HFF-Myc (cell line): ENCODE results near the gene OPCML.

Experiments
- DNase-seq: peaks from one replicate; pipeline ENCODE4 v3.0.0-alpha.2; 2011; ENCODE audit warnings: low read depth; ENCODE audit errors: extremely low read depth
- H3K4me3 ChIP-seq: replicated peaks from 2 replicates; pipeline ENCODE4 v1.5.1; 2011; ENCODE audit warnings: low read depth, mild to moderate bottlenecking, control low read depth, low read length
- TF ChIP-seq, protein P1 (sequence below): IDR thresholded peaks from 2 replicates; pipeline ENCODE4 v1.5.1; 2012; ENCODE audit warnings: mild to moderate bottlenecking, low read depth, low read length, control low read depth; ENCODE audit errors: missing control alignments

The OPCML gene

GRCh38 chr11:132655187-132655855 is 877.0 kb downstream of the OPCML start:
- H3K4me3 ChIP-seq, result no peak overlapping the region
- TF ChIP-seq, protein P1, sequence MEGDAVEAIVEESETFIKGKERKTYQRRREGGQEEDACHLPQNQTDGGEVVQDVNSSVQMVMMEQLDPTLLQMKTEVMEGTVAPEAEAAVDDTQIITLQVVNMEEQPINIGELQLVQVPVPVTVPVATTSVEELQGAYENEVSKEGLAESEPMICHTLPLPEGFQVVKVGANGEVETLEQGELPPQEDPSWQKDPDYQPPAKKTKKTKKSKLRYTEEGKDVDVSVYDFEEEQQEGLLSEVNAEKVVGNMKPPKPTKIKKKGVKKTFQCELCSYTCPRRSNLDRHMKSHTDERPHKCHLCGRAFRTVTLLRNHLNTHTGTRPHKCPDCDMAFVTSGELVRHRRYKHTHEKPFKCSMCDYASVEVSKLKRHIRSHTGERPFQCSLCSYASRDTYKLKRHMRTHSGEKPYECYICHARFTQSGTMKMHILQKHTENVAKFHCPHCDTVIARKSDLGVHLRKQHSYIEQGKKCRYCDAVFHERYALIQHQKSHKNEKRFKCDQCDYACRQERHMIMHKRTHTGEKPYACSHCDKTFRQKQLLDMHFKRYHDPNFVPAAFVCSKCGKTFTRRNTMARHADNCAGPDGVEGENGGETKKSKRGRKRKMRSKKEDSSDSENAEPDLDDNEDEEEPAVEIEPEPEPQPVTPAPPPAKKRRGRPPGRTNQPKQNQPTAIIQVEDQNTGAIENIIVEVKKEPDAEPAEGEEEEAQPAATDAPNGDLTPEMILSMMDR, result no peak
- DNase-seq, result no peak

GRCh38 chr11:132653237-132653636 is 879.1 kb downstream of the OPCML start:
- no peak overlapping the region for H3K4me3 ChIP-seq
- DNase-seq, result no peak
- TF ChIP-seq, protein P1, result no peak

DNA sequence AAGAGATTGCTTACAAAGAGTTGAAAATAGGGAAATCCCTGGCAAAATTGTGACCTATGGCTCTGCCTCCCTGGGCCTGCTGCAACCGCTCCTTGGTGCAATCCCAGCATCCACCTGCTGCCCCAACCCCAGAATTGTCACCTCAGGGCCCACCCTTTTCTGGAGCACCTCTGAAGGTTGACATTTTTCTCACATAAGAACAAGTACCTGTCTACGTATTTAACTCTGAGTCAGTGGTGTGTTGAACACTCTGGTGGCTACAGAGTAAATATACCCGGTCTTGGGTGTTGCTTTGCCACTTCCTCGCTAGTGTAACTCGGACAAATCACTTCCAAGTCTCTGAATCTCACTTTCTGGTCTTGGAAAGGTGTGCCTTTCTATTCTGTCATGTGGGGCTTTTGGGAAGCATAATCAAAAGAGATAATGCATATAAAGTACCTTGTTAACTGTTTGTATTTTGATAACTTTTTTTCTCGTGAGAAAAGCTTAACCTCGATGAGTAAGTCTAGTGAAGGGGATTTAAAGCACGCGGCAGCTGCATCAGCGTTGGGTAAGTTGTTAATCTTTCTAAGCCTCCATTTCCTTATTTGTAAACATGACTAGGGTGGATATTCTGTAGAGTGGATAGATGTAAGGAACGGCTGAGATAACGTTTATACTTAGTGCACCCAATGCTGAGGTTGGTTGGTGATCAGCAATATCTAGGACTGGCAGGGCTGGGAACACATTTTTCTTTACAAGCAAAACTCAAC is 881.2 kb downstream of the OPCML start:
- TF ChIP-seq, protein P1, result no peak
- DNase-seq, result no peak
- no peak overlapping the region for H3K4me3 ChIP-seq

DNA sequence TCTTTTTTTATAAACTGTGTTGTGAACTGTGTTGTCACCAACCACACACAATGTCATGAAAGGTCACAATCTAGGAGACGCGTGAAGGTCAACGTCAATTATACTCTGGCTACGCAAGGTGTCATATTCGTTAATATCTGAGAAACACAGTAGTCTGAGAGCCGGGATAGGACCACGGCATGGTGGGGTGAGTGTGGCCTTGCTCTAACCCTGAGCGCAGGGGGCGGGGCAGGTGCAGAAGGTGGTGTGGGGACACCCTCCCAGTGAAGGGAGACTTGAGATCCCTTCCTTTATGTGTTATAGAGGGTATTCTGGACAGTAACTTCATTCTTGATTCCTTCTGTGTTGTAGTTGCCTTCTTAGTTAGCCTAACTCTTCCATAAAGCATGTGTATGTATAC is 883.0 kb downstream of the OPCML start:
- no peak overlapping the region for H3K4me3 ChIP-seq
- DNase-seq, result no peak
- TF ChIP-seq, protein P1, result no peak

- no peak overlapping the region for H3K4me3 ChIP-seq
- TF ChIP-seq, protein P1, result no peak
- no peak for DNase-seq
Observed at GRCh38 chr11:132648851-132649250, 883.5 kb downstream of the OPCML start.

DNA sequence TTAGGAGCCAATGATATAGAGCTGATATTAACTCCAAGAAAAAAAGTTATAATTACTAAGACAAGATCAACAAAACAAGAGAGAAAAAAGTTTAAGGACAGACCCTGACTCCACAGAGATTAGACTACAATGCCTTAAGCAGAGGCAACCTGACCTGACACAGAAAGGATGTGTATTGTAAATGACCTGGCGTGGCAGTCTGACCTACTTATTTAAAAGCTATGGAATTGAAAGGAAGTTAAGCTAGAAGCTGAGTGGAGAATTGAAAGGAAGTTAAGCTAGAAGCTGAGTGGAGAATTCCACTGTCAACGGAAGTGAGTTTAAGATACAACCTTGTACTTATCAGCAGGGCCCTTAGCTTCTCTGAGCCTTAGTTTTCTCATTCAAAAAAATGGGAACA is 885.4 kb downstream of the OPCML start:
- no peak overlapping the region for H3K4me3 ChIP-seq
- TF ChIP-seq, protein P1, result no peak
- no peak for DNase-seq
